GM13976 (cell line): ENCODE results near the gene RBM6.
A peak's percentile ranks its signal among the peaks of the same experiment; 100 is the strongest.

Source experiments
- DNase-seq: peaks from one replicate; pipeline ENCODE4 v3.0.0; 2012; ENCODE audit warnings: low spot score
- in situ Hi-C: fragments of 300-500 bp; cut with MboI; formaldehyde crosslinking; loops from one replicate; pipeline ENCODE4 v1.12.0; 2022; ENCODE audit warnings: low sequenced_read_pairs, mixed read lengths, inconsistent platforms; ENCODE audit not compliant: unreplicated experiment
- TF ChIP-seq, protein P1 (sequence below): IDR thresholded peaks from 2 replicates; pipeline ENCODE4 v1.5.1; 2012; ENCODE audit warnings: borderline replicate concordance, mild to moderate bottlenecking; ENCODE audit not compliant: insufficient read depth; ENCODE audit errors: extremely low read depth, missing control alignments, control extremely low read depth

Gene RBM6

GRCh38 chr3:50124800-50125178 is 184.8 kb downstream of the RBM6 start:
- in situ Hi-C loops, result no loop called here
- no peak for DNase-seq

GRCh38 chr3:50125541-50126286 is 185.8 kb downstream of the RBM6 start:
- DNase-seq, result no peak
- TF ChIP-seq, protein P1, sequence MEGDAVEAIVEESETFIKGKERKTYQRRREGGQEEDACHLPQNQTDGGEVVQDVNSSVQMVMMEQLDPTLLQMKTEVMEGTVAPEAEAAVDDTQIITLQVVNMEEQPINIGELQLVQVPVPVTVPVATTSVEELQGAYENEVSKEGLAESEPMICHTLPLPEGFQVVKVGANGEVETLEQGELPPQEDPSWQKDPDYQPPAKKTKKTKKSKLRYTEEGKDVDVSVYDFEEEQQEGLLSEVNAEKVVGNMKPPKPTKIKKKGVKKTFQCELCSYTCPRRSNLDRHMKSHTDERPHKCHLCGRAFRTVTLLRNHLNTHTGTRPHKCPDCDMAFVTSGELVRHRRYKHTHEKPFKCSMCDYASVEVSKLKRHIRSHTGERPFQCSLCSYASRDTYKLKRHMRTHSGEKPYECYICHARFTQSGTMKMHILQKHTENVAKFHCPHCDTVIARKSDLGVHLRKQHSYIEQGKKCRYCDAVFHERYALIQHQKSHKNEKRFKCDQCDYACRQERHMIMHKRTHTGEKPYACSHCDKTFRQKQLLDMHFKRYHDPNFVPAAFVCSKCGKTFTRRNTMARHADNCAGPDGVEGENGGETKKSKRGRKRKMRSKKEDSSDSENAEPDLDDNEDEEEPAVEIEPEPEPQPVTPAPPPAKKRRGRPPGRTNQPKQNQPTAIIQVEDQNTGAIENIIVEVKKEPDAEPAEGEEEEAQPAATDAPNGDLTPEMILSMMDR, result no peak
- in situ Hi-C loops, result no loop called here

More at GRCh38 chr3:50124800-50125178, 184.8 kb downstream of the RBM6 start:
- TF ChIP-seq, protein P1, result no peak

DNA sequence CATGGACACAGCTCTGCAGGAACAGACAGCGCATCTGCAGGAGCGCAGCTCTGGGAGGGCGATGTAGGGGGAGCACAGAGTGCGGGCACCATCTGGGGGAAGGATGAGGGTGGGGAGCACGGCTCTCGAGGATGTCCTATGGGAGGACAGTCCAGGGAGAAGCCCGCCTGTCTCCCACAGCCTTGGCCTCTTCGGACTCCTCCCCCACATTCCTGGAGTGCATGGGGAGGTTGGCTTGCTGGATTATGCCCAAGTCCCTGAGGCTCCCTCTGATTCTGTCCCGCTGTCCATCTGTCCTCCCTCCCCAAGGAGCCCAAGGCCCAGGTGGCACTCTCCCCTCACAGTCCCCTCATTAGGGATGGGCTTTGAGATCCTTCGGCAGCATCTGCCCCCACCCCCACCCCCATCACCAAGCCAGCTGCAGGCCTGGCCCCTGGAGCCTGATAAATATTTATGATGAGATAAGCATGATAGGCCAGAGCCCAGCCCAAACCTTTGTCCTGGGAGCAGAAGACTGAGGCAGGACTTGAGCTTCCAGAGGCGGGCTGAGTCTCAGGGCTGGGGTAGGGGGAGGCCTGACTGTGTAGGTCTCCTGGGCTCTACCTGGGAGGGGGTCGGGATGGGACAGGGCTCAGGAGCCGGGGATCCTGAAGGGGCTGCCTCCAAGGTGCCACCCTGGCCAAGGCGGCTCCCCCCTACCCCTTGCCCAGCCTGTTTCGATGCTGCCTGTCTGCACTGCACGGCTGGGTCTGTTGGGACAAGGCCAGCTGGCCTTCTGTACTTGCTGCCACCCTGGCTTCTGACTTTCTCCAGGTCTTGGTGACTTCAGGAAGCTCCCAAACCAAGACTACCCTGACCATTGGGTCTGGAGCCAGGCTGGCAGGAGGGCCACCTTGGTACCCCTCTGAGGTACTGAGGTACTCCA is 186.6 kb downstream of the RBM6 start:
- TF ChIP-seq, protein P1, result no peak
- peak; percentile 27 for DNase-seq
- in situ Hi-C loops, result no loop called here
